RPMI8226 (cell line): ENCODE results near the gene KBTBD3.
"Not testable (repeated sequence)": the region's sequence is repeated elsewhere in the genome, so short reads cannot be mapped to it uniquely, and the experiment has no call there.

Source experiments
- DNase-seq: peaks from one replicate; pipeline ENCODE4 v3.0.0-alpha.2; 2015

The KBTBD3 gene

GRCh38 chr11:106003094-106003493 is 74.1 kb downstream of the KBTBD3 start:
- not testable (repeated sequence) for DNase-seq

GRCh38 chr11:106001304-106002012 is 75.7 kb downstream of the KBTBD3 start:
- no peak for DNase-seq
